Astrocyte (in vitro differentiated cells and primary cell): ENCODE data around the gene CREG2.

Source experiments
- EZH2 ChIP-seq: IDR thresholded peaks from 2 replicates; pipeline ENCODE4 v1.6.1; 2012; ENCODE audit warnings: mild to moderate bottlenecking, low read length, inconsistent platforms; ENCODE audit not compliant: insufficient read depth
- TF ChIP-seq, protein P1 (sequence below): IDR thresholded peaks from 2 replicates; pipeline ENCODE4 v1.5.1; 2011; ENCODE audit warnings: low read depth, mild to moderate bottlenecking, inconsistent platforms, low read length, moderate library complexity; ENCODE audit not compliant: insufficient read depth

DNA sequence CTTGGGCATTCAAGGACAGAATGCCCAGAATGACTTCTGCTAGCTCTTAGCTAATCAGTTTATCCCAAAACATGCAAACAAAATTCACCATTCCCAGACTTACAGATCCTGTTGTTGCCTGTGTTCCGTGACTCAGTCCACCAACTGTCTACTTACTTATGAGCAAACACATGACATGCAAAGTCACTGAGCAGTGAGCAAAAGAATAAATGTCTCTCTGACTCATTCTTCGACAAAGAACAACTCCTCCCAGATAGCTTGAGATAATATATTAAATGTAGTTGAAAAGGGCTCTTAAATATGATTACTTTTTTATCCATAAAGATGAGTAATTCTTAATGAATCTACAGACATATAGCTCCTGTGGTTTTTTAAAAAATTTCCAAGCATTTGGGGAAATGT, 9.0 kb upstream of the CREG2 start:
- TF ChIP-seq, protein P1, sequence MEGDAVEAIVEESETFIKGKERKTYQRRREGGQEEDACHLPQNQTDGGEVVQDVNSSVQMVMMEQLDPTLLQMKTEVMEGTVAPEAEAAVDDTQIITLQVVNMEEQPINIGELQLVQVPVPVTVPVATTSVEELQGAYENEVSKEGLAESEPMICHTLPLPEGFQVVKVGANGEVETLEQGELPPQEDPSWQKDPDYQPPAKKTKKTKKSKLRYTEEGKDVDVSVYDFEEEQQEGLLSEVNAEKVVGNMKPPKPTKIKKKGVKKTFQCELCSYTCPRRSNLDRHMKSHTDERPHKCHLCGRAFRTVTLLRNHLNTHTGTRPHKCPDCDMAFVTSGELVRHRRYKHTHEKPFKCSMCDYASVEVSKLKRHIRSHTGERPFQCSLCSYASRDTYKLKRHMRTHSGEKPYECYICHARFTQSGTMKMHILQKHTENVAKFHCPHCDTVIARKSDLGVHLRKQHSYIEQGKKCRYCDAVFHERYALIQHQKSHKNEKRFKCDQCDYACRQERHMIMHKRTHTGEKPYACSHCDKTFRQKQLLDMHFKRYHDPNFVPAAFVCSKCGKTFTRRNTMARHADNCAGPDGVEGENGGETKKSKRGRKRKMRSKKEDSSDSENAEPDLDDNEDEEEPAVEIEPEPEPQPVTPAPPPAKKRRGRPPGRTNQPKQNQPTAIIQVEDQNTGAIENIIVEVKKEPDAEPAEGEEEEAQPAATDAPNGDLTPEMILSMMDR = no peak
- TF ChIP-seq EZH2 = no peak
